ENCODE measurements around the gene ANKHD1.

DNA sequence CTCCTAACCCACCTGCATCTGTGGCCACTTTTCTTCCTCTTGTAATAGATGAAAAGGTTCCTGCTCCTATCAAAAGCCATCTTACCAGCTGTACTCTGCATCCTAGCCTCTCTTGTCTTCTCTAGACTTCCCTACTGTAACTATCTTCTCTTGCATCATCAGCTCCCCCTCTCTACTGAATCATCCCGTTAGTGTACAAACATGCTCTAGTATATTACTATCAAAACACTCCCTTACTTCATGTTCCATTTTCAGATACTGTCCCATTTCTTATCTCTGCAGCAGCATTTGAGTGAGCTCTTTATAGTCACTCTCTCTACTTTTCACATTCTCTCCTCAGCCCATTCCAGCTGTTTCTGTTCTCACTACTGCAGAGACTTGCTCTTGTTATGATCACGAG, 152.8 kb downstream of the ANKHD1 start:
- TF ChIP-seq, protein P1, sequence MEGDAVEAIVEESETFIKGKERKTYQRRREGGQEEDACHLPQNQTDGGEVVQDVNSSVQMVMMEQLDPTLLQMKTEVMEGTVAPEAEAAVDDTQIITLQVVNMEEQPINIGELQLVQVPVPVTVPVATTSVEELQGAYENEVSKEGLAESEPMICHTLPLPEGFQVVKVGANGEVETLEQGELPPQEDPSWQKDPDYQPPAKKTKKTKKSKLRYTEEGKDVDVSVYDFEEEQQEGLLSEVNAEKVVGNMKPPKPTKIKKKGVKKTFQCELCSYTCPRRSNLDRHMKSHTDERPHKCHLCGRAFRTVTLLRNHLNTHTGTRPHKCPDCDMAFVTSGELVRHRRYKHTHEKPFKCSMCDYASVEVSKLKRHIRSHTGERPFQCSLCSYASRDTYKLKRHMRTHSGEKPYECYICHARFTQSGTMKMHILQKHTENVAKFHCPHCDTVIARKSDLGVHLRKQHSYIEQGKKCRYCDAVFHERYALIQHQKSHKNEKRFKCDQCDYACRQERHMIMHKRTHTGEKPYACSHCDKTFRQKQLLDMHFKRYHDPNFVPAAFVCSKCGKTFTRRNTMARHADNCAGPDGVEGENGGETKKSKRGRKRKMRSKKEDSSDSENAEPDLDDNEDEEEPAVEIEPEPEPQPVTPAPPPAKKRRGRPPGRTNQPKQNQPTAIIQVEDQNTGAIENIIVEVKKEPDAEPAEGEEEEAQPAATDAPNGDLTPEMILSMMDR (conservative IDR thresholded peaks at IDR 0.05; ENCODE audit: low read length) = no peak
- no peak for TF ChIP-seq EZH2phosphoT487 (IDR thresholded peaks at IDR 0.05; ENCODE audit: borderline replicate concordance, low read depth, low read length)

Data from OCI-LY7 (cell line).